HG03521 (cell line): Measurements from ENCODE around the gene UGT1A6.

Source experiments
- ATAC-seq: cut with Tn5 transposase; IDR thresholded peaks from one replicate; pipeline ENCODE4 v1.9.1; 2021; ENCODE audit warnings: mild to moderate bottlenecking, moderate library complexity; ENCODE audit not compliant: unreplicated experiment

UGT1A6 gene

GRCh38 chr2:233764264-233764663 lies 71.6 kb downstream of the UGT1A6 start:
- ATAC-seq, result no peak

DNA sequence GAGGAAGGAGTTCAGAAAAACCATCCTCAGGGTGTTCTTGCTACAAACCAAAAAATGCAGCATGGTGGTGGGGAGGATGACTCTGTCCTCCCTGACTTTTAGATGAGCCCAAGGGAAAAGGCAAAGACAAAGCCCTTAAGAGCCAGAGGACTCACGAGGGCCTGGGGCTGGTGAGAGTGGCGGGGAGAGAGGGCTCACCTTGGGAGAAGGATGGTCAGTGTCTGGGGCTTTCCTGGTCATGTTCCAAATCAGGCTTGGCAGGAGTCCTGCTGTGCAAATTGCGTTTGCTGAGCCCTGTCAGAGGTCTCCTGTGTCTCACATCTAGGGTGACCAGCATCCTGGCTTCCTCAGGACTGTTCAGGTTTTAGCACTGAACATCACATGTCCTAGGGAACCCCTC lies 72.1 kb downstream of the UGT1A6 start:
- ATAC-seq, result no peak

DNA sequence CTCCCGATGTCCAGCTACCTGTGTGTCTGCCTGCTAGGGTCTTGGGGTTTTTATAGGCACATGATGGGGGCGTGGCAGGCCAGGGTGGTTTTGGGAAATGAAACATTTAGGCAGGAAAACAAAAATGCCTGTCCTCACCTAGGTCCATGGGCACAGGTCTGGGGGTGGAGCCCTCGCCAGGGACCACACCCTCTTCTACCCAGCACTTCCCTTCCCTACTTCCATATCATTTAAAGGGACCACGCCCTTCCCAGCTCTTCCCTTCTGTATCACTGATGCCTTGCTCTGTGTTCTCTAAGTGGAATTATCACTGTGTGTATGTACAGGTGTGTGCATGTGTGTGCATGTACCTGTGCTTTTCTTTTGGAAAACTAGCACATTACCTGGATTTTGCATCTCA lies 73.7 kb downstream of the UGT1A6 start:
- no peak for ATAC-seq

GRCh38 chr2:233768076-233768475 lies 75.4 kb downstream of the UGT1A6 start:
- no peak for ATAC-seq

GRCh38 chr2:233769260-233769659 lies 76.6 kb downstream of the UGT1A6 start:
- no peak for ATAC-seq

DNA sequence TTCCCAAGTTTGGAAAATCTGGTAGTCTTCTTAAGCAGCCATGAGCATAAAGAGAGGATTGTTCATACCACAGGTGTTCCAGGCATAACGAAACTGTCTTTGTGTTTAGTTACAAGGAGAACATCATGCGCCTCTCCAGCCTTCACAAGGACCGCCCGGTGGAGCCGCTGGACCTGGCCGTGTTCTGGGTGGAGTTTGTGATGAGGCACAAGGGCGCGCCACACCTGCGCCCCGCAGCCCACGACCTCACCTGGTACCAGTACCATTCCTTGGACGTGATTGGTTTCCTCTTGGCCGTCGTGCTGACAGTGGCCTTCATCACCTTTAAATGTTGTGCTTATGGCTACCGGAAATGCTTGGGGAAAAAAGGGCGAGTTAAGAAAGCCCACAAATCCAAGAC lies 79.5 kb downstream of the UGT1A6 start:
- no peak for ATAC-seq

DNA sequence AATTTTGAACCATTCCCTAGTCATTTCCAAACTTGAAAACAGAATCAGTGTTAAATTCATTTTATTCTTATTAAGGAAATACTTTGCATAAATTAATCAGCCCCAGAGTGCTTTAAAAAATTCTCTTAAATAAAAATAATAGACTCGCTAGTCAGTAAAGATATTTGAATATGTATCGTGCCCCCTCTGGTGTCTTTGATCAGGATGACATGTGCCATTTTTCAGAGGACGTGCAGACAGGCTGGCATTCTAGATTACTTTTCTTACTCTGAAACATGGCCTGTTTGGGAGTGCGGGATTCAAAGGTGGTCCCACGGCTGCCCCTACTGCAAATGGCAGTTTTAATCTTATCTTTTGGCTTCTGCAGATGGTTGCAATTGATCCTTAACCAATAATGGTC lies 79.9 kb downstream of the UGT1A6 start:
- ATAC-seq, result no peak

- ATAC-seq, result no peak
These were observed 81.2 kb downstream of the UGT1A6 start for GRCh38 chr2:233773854-233774253.

DNA sequence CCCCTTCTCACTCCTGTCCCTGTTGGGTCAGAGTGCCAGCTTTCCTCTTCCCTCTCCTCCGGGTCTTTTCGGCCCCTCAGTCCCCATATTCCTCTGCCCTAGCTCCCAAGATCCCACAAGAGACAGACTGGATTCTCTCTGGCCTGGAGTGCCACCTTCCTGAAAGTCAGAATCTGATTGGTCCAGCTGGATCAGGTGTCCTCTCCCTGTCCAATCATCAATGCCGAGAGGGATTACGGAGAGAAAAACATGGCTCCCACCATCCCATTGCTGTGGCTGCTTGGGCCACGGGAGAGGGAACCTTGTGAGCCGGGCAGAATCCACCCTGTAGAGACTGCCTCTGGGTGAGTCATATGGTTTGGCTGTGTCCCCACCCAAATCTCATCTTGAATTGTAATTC lies 82.7 kb downstream of the UGT1A6 start:
- no peak for ATAC-seq

- no peak for ATAC-seq
These were observed 85.3 kb downstream of the UGT1A6 start, which contains the start of gene MROH2A for GRCh38 chr2:233778030-233778429. Gene MROH2A (plus strand): TSS chr2:233778330. CDS start chr2:233779359, 1,029 bp downstream.

GRCh38 chr2:233779722-233780121 lies 87.0 kb downstream of the UGT1A6 start:
- ATAC-seq, result no peak

GRCh38 chr2:233780771-233781170 lies 88.1 kb downstream of the UGT1A6 start:
- no peak for ATAC-seq

DNA sequence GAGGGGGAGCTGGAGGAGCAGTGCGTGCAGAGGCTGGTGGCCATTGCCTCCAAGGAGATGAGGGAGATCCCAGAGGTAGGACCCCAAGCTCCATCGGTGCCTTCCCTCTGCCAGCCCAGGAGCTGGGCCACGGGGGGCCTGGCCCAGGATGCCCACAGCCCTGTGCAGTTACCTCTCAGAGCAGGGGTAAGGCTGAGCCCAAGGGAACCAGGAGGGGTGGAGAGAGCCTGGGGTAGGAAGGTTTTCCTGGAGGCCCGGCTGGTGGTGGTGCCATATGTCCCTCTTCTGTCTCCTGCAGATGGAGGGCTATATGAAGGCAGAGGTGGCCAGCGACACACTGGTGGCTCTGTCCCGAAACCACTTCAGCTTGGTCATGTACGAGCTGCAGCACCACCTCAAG lies 96.9 kb downstream of the UGT1A6 start:
- ATAC-seq, result no peak

DNA sequence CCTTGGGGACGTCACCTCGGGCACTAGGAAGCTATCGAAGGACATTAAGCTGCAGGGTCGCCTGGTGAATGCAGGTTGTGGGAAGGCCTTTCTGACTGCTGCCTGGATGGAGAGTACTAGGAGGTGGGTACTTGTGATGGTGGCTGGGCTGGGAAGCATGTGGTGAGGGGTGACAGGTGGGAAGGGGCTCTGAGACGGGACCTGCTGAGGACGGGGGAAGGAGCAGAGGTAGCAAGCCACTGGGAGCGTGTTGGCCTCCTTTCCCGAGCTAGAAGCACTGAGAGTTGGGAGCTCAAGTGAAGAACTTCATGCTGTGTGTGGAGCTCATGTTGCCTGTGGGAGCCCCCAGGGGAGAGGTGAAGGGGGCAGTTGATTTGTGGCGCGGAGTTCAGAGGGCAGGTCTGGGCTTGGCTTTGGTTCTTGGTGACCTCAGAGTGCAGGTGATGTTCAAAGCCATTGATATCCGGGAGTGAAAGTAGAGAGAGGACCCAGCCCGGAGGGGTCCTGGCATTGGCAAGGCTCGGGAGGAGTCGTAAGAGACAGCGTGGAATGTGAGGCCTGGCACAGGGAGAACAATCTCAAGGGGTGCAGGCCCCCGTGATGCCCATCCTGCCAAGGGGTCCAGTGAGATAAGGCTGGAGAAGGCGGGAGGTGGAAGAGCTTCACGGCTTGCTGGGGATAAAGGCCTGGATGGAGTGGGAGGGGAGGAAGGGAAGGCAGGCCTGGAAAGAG lies 98.6 kb downstream of the UGT1A6 start:
- ATAC-seq, result no peak

DNA sequence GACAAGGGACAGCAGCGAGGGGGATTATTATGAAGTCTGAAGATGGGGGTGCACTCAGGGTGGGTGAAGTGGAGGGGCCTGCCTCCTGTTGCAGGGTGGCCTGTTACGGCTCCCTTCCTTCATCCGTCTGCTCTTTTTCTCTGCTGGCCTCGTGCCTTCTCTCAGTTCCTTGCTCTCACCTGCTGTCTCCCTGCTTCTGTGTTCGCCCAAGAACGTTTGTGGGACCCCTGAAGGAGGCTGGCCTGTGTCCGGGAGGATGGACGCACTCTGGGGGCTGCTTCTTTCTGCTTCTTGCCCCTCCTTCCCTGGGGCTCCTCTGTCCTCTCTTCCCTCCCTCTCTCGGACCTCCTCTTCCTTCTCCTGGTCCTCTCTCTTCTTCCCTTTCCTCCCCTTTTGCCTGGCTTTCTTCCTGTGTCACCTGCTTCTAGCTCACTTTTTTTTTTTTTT lies 99.2 kb downstream of the UGT1A6 start:
- ATAC-seq, result no peak

DNA sequence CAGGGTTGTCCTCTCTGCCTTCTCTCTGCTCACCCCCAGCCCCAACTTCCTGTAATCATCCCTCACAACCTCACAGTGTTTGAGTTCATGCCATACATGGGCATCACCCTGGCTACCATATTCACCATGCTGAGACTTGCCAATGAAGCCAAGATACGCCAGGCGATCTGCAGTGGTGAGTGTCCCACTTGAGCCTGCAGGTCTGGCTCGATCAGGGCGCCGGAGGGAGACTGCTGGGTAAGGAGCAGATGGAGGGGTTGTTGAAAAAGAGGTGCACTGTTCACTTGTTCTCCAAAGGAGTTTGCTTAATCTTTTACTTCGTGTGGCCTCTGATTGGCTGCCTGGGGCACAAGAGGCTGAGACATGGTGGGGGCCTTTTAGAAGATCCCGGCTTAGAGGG lies 100.0 kb downstream of the UGT1A6 start:
- ATAC-seq, result no peak

DNA sequence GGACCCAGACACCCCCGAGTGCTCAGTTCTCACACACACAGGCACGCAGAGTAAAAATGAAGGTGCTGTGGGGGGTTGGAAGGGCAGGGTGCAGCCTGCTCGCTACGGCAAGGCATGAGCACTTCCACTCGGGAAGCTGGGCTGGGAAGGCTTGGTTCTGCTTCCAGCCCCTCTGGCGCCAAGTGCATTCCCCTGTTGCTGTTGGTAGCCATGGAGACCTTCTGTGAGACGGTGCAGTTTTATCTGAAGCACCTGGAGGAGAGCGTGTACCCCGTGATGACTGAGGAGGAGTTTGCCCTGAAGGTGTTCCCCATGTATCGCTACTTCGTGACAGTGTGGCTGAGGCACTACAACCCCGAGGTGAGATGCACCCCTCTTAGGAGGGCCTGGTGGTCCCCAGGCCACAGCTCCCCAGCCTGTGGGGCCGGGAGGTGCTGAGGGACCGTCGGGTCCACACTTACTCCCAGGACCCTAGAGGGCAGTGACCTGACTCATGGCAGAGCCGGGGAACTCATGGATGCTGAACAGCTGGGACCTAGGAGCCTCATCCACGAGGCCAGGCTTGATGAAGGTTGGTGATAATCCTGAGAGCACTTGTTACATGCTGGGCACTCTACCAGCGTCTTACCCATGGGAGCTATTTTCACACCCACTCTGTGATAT lies 100.9 kb downstream of the UGT1A6 start:
- ATAC-seq, result no peak

GRCh38 chr2:233794128-233794658 lies 101.5 kb downstream of the UGT1A6 start:
- ATAC-seq, result no peak

GRCh38 chr2:233795735-233796171 lies 103.1 kb downstream of the UGT1A6 start:
- no peak for ATAC-seq

- no peak for ATAC-seq
These were observed 103.6 kb downstream of the UGT1A6 start for GRCh38 chr2:233796254-233796653.

DNA sequence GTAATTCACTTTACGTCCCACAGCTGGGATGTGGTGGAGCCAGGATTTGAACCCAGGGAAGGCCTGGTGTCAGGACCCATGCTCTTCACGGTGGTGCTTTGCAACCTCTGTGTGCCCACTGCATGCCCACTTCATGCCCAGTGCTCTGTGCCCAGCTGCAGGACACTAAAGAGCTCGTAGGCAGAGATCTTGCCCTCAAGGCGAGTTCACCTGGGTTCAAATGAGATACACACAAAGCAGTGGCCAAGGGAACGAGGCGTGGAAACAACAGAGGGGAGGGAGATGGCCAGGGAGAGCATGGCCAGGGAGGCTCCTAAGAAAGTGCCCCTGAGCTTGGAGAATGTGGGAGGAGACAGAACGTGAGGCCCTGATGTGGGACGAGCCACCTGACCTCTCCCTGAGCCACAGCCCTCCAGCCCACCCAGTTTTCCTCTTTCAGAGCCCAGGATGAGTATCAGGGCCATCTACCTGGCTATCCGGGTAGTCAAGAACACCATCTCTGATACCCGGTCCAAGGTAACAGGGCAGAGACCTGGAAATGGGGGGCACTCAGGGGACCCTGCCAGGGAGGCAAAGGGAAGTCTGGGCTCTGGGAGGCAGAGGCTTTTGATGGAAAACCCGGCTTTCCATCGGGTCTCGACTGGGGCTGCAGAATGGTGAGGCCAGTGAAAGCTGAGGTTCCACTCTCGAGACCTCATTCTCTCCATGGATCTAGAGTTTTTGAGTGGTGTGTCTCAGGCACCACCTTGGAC lies 105.8 kb downstream of the UGT1A6 start:
- ATAC-seq, result no peak
